HuH-7 (cell line): ENCODE data around the gene ZNF93.
"Not testable (repeated sequence)": the region's sequence is repeated elsewhere in the genome, so short reads cannot be mapped to it uniquely, and the experiment has no call there.

Experiments
- DNase-seq: peaks from one replicate; pipeline ENCODE4 v3.0.0; 2011; ENCODE audit warnings: low spot score

Gene ZNF93

DNA sequence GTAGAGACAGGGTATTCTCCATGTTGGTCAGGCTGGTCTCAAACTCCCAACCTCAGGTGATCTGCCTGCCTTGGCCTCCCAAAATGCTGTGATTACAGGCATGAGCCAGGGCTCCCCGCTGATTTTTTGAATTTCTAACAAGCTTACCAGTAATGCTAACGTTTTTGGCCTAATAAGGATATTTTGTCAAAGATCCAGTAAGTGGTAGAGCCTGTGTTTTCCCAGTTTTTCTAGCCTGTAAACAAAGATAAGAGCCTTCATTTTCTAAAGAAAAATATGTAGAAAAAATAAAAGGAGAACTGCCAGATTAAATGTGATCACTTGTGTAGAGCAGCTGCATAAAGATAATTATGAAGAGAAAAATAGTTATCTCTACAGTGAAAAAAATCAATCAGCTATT, 37.7 kb downstream of the ZNF93 start:
- no peak for DNase-seq

DNA sequence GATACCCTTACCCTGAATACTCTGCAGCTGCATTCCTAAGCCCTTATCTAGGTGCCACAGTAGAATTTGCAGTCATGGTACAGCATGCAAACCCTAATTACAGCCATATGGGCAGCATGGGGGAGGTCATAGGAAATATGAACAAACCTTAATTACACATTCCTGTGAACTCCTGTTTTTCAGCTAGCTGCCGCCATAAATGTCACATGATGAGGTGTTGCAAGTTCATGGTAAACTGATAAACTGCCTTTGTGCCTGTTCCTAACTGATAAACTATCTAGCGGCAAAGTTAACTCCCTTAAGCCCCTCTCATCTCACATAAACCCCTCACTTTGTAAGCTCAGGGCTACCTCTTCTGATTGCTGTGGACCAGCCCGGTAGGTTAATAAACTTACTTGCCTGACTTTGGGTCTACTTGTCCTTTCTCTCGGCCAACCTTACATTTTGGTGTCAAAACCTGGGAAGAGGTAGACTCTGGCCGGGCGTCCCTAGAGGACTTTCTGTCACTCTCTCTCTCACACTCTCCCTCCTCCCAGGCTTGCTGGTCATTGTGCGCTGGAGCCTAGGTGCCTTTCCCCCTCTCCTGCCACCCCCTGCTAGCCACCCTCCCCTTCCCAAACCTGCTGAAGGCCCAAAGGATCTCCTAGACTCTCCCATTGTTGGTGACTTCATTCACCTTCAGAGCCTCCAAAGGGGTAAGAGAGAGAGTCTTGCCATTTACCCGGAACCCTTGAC, 43.3 kb downstream of the ZNF93 start:
- no peak for DNase-seq

DNA sequence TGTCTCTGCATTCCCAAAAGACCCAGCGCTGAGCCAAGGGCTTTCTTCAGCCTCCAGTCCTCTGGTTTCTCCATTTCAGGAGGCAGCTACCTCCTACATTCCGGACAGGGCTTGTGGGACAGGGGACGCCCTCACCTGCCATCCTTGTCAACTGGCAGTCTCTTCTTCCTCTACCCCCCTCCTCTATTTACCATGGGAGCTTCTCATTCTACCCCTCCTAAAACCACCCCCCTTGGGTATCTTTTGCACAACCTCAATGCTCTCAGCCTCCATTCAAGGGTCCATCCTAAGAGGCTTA, 43.8 kb downstream of the ZNF93 start:
- no peak for DNase-seq

DNA sequence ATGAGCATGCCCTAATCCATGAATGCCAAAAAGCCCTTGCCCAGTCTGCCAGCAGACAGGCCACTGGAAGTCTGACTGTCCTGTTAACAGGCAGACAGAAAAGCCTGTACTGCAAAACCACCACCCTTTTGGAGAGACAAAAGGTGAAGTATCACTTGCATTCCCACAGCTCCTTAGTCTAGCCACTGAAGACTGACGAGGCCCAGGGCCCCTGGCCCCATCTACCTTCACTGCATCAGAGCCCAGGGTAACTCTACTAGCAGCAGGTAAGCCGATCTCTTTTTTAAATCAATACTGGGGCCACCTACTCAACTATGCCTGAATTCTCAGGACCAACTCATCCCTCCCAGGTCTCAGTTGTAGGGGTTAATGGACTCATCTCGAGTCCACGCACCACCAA, 45.5 kb downstream of the ZNF93 start:
- DNase-seq = no peak

DNA sequence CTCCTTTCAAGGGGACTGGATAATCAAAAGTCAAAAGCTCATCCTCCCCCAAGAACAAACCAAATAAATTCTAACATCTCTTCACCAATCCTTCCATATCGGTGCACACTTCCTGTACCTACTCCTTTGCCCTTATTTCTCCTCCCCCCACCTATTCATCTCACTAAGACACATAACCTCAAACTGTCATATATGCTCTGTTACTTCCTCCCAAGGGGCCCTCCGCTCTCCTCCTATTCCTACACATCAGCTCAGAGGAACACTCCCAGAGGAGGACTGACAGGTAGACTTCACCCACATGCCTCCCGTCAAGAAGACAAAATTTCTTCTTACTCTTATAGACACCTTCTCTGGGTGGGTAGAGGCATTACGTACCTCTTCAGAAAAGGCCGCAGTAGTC, 48.1 kb downstream of the ZNF93 start:
- no peak for DNase-seq

DNA sequence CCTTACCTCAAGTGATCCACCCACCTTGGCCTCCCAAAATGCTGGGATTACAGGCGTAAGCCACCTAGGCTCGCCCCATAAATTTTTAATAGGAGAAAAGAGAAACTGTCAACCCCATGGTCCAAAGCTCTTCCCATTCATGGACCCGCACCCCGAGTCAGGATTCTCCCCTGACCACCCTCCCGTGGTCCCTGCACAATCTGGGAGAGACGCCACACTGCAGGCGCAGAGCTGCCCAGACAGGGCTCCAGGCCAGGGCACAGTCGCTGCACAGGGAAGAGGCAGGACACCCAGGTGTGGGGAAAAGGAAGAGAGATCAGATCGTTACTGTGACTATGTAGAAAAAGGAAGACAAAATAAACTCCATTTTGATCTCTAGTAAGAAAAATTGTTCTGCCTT, 54.5 kb downstream of the ZNF93 start:
- DNase-seq = no peak

DNA sequence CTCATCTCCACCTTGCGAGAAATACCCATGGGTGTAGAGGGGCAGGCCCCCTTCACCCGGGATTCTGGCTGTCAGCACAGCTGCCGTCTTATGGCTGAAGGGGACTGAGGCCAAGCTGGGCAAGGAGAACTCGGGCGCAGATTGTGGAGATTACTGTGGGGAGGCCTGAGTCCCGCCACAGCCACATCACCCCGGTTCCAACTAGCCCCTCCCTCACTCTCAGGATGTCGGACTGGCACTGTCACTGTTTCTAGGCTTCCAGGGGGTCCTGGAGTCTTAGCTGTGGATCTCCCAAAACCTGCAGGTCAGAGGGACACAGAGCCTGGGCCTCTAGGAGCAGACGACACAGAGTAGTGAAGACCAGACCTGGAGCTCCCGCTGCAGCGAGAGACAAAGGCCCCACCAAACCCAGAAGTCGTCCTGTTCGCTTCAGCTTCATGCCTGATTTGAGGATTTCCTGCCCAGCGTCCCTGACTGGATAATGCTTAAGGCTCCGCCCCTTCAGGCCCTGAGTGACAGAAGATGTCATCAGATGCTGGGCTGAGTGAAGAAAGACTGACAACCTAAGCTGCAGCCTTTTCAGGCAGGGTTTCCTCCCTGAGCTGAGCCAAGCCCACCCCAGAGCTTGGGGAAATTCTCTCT, 55.8 kb downstream of the ZNF93 start:
- no peak for DNase-seq

DNA sequence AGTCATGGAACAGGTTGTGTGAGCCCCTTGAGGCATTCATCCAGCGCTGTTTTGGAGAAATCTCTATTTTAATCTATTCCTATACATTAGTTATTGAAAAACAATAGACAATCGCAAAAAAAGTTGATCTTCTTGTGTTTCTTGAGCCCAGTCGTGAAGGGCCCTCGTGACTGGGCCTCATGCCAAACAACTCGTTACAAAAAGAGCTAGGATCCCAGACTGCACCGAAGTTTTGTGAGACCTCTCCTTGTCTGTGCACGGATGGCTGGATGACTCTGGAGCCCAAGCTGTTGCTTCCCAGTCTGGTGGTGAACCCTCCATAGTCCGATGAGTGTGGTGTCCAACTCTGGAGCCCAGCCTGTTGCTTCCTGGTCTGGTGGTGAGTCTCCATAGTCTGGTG, 57.0 kb downstream of the ZNF93 start:
- not testable (repeated sequence) for DNase-seq

DNA sequence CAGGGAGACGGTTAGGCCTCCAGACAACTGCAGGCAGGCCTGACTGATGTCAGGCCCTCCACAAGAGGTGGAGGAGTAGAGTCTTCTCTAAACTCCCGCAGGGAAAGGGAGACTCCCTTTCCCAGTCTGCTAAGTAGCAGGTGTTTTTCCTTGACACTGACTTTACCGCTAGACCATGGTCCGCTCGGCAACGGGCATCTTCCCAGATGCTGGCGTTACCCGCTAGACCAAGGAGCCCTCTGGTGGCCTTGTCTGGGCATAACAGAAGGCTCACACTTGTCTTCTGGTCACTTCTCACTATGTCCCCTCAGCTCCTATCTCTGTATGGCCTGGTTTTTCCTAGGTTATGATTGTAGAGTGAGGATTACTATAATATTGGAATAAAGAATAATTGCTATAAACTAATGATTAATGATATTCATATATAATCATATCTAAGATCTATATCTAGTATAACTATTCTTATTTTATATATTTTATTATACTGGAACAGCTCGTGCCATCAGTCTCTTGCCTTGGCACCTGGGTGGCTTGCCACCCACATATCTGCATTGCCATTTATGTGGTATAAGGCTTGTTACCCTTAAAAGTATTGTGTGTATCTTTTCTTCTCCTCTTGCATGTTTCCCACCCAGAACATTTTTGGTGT, 58.5 kb downstream of the ZNF93 start:
- DNase-seq = not testable (repeated sequence)

DNA sequence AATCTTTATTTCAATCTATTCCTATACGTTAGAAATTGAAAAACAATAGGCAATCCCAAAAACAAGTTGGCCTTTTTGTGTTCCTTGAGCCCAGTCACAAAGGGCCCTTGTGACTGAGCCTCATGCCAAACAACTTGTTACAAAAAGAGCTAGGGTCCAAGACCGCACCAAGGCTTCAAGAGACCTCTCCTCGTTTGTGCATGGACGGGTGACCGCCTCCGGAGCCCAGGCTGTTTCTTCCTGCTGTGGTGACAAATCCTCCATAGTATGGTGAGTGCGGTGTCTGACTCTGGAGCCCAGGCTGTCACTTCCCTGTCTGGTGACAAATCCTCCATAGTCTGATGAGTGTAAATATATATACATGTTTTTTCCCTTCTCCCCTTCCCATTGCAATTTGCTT, 63.7 kb downstream of the ZNF93 start:
- no peak for DNase-seq

DNA sequence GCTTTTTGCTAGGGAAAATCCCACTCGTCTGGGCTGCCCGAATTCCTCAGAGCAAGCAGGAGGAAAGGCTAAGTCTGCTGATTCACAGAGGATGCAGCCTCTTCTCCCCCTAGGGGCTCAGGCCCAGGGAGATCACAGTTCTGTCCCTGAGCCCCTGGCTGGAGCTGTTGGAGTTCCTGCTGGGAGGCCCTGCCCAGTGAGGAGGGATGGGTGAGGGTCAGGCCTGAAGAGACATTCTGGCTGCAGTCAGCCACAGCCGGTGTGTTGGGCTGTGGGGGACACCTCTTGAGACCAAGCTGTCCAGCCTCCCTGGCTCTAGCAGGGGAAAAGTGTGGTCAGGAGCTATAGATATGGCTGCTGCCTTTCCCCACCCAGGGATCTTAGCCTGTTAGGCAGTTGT, 65.4 kb downstream of the ZNF93 start:
- not testable (repeated sequence) for DNase-seq

DNA sequence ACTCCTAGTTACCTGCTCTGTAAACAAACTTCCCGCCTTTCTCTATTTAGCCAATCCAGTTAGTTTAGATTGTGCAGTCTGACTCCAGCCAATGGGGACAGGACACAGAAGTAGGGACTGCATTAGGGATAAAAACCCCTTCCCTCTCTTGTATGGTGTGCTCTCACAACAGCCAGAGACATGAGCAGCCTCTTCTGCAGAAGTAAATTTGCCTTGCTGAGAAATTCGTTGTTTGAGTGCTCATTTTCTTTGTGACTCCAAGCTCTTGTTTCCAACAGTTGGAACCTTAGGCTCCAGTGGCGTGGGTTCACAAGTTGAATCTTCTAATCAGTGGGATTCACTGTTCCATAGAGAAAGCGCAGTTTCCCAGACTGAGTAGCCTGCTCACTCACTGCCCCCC, 66.1 kb downstream of the ZNF93 start:
- DNase-seq = no peak
